H1 (cell line): ENCODE measurements around the gene HELZ2. TPM values are rescaled to one million over a fixed set of nuclear protein-coding genes. Genes with fewer than 3 reads are reported as not detected.

Experiments used
- CTCF ChIA-PET: fragments of 300-600 bp; sonication (Branson Sonifier 250); formaldehyde crosslinking; loops from one replicate; lab custom pipeline; 2021; ENCODE audit not compliant: partially characterized antibody; lab: Charles Lee
- POLR2A ChIA-PET: fragments of 300-600 bp; sonication (Branson Sonifier 250); formaldehyde crosslinking; loops from one replicate; lab custom pipeline; 2021; ENCODE audit warnings: inconsistent platforms; ENCODE audit not compliant: partially characterized antibody; lab: Charles Lee
- DNase-seq, 2 experiments: peaks; one replicate each; pipeline versions ENCODE4 v3.0.0 to v3.0.0-alpha.2; 2010 to 2022; ENCODE audit warnings: low spot score in 2 of 2, low read depth in 1 of 2, mixed read lengths in 1 of 2
- FAIRE-seq: peaks from 2 replicates; lab custom pipeline; 2011; peaks lifted over from hg19 to GRCh38; lab: Jason Lieb, UNC
- H2AFZ ChIP-seq: 2 replicates; pipeline ENCODE4 v1.8.1; 2012; ENCODE audit warnings: low read length, inconsistent platforms
- H2AK5ac ChIP-seq: 2 replicates; pipeline ENCODE4 v1.6.1; 2013; ENCODE audit warnings: low read depth, low read length
- H2BK120ac ChIP-seq: replicated peaks from 2 replicates; pipeline ENCODE3; 2013; ENCODE audit warnings: low read depth, low read length, inconsistent platforms
- H2BK12ac ChIP-seq: 2 replicates; pipeline ENCODE4 v1.6.1; 2013; ENCODE audit warnings: low read depth, low read length
- H2BK15ac ChIP-seq: 2 replicates; pipeline ENCODE4 v1.6.1; 2013; ENCODE audit warnings: low read length
- H2BK20ac ChIP-seq: 2 replicates; pipeline ENCODE4 v1.6.1; 2013; ENCODE audit warnings: low read length
- H2BK5ac ChIP-seq: 2 replicates; pipeline ENCODE4 v1.6.1; 2013; ENCODE audit warnings: low read depth, low read length
- H3K14ac ChIP-seq: 2 replicates; pipeline ENCODE4 v1.6.1; 2013; ENCODE audit warnings: inconsistent platforms; ENCODE audit not compliant: insufficient read length
- H3K18ac ChIP-seq: 2 replicates; pipeline ENCODE4 v1.6.1; 2013; ENCODE audit warnings: low read length; ENCODE audit errors: extremely low read depth
- H3K23ac ChIP-seq: 2 replicates; pipeline ENCODE4 v1.6.1; 2013; ENCODE audit warnings: inconsistent platforms; ENCODE audit not compliant: insufficient read length
- H3K23me2 ChIP-seq: 2 replicates; pipeline ENCODE4 v1.6.1; 2013; ENCODE audit warnings: low read depth, low read length
- H3K27ac ChIP-seq: 2 replicates; pipeline ENCODE4 v1.6.1; 2011; ENCODE audit warnings: low read depth, low read length, inconsistent platforms
- H3K27me3 ChIP-seq, 4 experiments: replicated peaks in 1 of 4; 1 replicate in 1 of 4; 2 replicates in 3 of 4; pipeline versions ENCODE4 v1.6.1 to v1.8.1; 2011 to 2013; ENCODE audit warnings: low read length in 3 of 4, mild to moderate bottlenecking in 3 of 4, inconsistent platforms in 2 of 4, mixed read lengths in 2 of 4, moderate library complexity in 1 of 4; ENCODE audit not compliant: control insufficient read depth in 3 of 4, insufficient read depth in 3 of 4; ENCODE audit errors: extremely low read depth in 1 of 4
- H3K36me3 ChIP-seq, 4 experiments: 2 replicates each; pipeline versions ENCODE4 v1.6.1 to v1.8.1; 2011 to 2013; ENCODE audit warnings: mild to moderate bottlenecking in 4 of 4, low read length in 3 of 4, moderate library complexity in 2 of 4, control low read depth in 1 of 4, inconsistent platforms in 1 of 4; ENCODE audit not compliant: insufficient read depth in 4 of 4, control insufficient read depth in 2 of 4
- H3K4ac ChIP-seq: replicated peaks from 2 replicates; pipeline ENCODE3; 2013; ENCODE audit warnings: low read length, low read depth, mixed read lengths, inconsistent platforms; ENCODE audit not compliant: insufficient read length
- H3K4me1 ChIP-seq, 4 experiments: replicated peaks in 1 of 4; 1 replicate in 1 of 4; 2 replicates in 3 of 4; pipeline versions ENCODE4 v1.6.1 to v1.8.1; 2011 to 2013; ENCODE audit warnings: low read length in 3 of 4, inconsistent platforms in 2 of 4, mixed read lengths in 1 of 4; ENCODE audit not compliant: insufficient read depth in 4 of 4, control insufficient read depth in 3 of 4
- H3K4me2 ChIP-seq, 2 experiments: 2 replicates each; pipeline versions ENCODE4 v1.6.1 to v1.8.1; 2011 to 2013; ENCODE audit warnings: low read depth in 2 of 2, low read length in 2 of 2, control low read depth in 1 of 2, inconsistent platforms in 1 of 2, mild to moderate bottlenecking in 1 of 2; ENCODE audit not compliant: insufficient read depth in 1 of 2
- H3K4me3 ChIP-seq, 4 experiments: fragments of 200-600, 300-600 bp in 1 of 4; sonication (generic), shearing (Covaris generic), sonication (Bioruptor Twin) in 1 of 4; 2 replicates each; pipeline versions ENCODE4 v1.5.1 to v1.8.1; 2011 to 2016; ENCODE audit warnings: low read length in 4 of 4, low read depth in 3 of 4, control low read depth in 2 of 4, inconsistent platforms in 2 of 4, mild to moderate bottlenecking in 2 of 4, mixed read lengths in 1 of 4, moderate library complexity in 1 of 4; ENCODE audit not compliant: insufficient read depth in 2 of 4; ENCODE audit errors: extremely low read depth in 1 of 4
- H3K56ac ChIP-seq: replicated peaks from 2 replicates; pipeline ENCODE3; 2013; ENCODE audit warnings: low read depth, mild to moderate bottlenecking, mixed read lengths, low read length, inconsistent platforms; ENCODE audit not compliant: insufficient read length
- H3K79me1 ChIP-seq: 2 replicates; pipeline ENCODE4 v1.6.1; 2013; ENCODE audit warnings: low read depth, low read length, control low read depth
- H3K79me2 ChIP-seq, 2 experiments: 2 replicates each; pipeline versions ENCODE4 v1.6.1 to v1.8.1; 2012 to 2013; ENCODE audit warnings: low read length in 2 of 2, mild to moderate bottlenecking in 2 of 2, inconsistent platforms in 1 of 2; ENCODE audit not compliant: insufficient read depth in 2 of 2, control insufficient read depth in 1 of 2
- H3K9ac ChIP-seq, 4 experiments: replicated peaks in 1 of 4; 1 replicate in 1 of 4; 2 replicates in 3 of 4; pipeline versions ENCODE4 v1.6.1 to v1.8.1; 2011 to 2013; ENCODE audit warnings: low read depth in 3 of 4, low read length in 3 of 4, control low read depth in 2 of 4, mild to moderate bottlenecking in 2 of 4, moderate library complexity in 2 of 4, inconsistent platforms in 1 of 4; ENCODE audit errors: extremely low read depth in 1 of 4
- H3K9me3 ChIP-seq, 2 experiments: 2 replicates each; pipeline versions ENCODE4 v1.6.1 to v1.8.1; 2012 to 2013; ENCODE audit warnings: mild to moderate bottlenecking in 2 of 2, moderate library complexity in 2 of 2, control low read depth in 1 of 2, inconsistent platforms in 1 of 2, low read depth in 1 of 2, low read length in 1 of 2, mixed read lengths in 1 of 2; ENCODE audit not compliant: insufficient read depth in 2 of 2
- H4K20me1 ChIP-seq, 2 experiments: replicated peaks in 1 of 2; 2 replicates each; pipeline versions ENCODE3 to v1.8.1; 2011 to 2013; ENCODE audit warnings: inconsistent platforms in 2 of 2, low read length in 2 of 2, mild to moderate bottlenecking in 1 of 2; ENCODE audit not compliant: insufficient read depth in 2 of 2, control insufficient read depth in 1 of 2
- H4K5ac ChIP-seq: 2 replicates; pipeline ENCODE4 v1.6.1; 2013; ENCODE audit warnings: low read length, low read depth, mixed read lengths, inconsistent platforms; ENCODE audit not compliant: insufficient read length
- H4K8ac ChIP-seq: 2 replicates; pipeline ENCODE4 v1.8.0; 2013; ENCODE audit warnings: mild to moderate bottlenecking, moderate library complexity, low read length, inconsistent platforms; ENCODE audit not compliant: insufficient read depth; ENCODE audit errors: extremely low read depth
- H4K91ac ChIP-seq: replicated peaks from 2 replicates; pipeline ENCODE3; 2013; ENCODE audit warnings: low read length, mixed read lengths, inconsistent platforms; ENCODE audit not compliant: insufficient read length
- CBX5 ChIP-seq: fragments of 300-800, 300-1000 bp; sonication (generic); IDR thresholded peaks from 2 replicates; pipeline ENCODE4 v1.7.1; 2016; ENCODE audit warnings: antibody characterized with exemption, low read length, low read depth
- CHD1 ChIP-seq: IDR thresholded peaks from 2 replicates; pipeline ENCODE4 v1.6.1; 2012; ENCODE audit warnings: low read depth, low read length, improper control_type of control experiment
- GABPA ChIP-seq: IDR thresholded peaks from 2 replicates; pipeline ENCODE4 v1.6.1; 2011; ENCODE audit warnings: mild to moderate bottlenecking, low read length, moderate library complexity, borderline replicate concordance; ENCODE audit not compliant: insufficient read depth
- JUN ChIP-seq: IDR thresholded peaks from 2 replicates; pipeline ENCODE4 v1.6.1; 2011; ENCODE audit warnings: low read depth, mild to moderate bottlenecking, improper control_type of control experiment, low read length
- NRF1 ChIP-seq: IDR thresholded peaks from 2 replicates; pipeline ENCODE4 v1.6.1; 2011; ENCODE audit warnings: mild to moderate bottlenecking, low read depth, low read length, improper control_type of control experiment
- RAD21 ChIP-seq, 2 experiments: IDR thresholded peaks in 1 of 2; conservative IDR thresholded peaks in 1 of 2; 2 replicates each; pipeline ENCODE4 v1.6.1; 2011; ENCODE audit warnings: low read depth in 2 of 2, low read length in 2 of 2, improper control_type of control experiment in 1 of 2, inconsistent platforms in 1 of 2, mild to moderate bottlenecking in 1 of 2, moderate library complexity in 1 of 2
- RNF2 ChIP-seq: fragments of 200-900, 300-1000 bp; sonication (generic); IDR thresholded peaks from 2 replicates; pipeline ENCODE4 v1.7.1; 2016; ENCODE audit warnings: borderline replicate concordance, low read depth, mild to moderate bottlenecking, antibody characterized with exemption, low read length; ENCODE audit not compliant: poor library complexity, severe bottlenecking; ENCODE audit errors: missing control alignments
- WGBS, 2 experiments: shearing (Covaris generic) in 1 of 2; methylation state at CpG; one replicate each; pipeline versions ENCODE4 v1.1.6 to v1.1.7; 2013 to 2015; ENCODE audit warnings: low lambda C conversion rate in 2 of 2, mixed read lengths in 2 of 2, inconsistent platforms in 1 of 2, low coverage in 1 of 2, missing lambda C conversion rate in 1 of 2; ENCODE audit not compliant: insufficient replicate concordance in 2 of 2, insufficient coverage in 1 of 2, insufficient read length in 1 of 2; ENCODE audit errors: extremely low coverage in 1 of 2, missing lambda C conversion rate in 1 of 2; 5-methylcytosine and 5-hydroxymethylcytosine counted together
- polyA plus RNA-seq, 7 experiments: library from polyadenylated mRNA; depleted of rRNA in 3 of 7; stranded (reverse) in 5 of 7; unstranded in 2 of 7; fragments of >200 nt in 5 of 7; fragments of 200-250 nt in 2 of 7; gene quantifications; 1 replicate in 5 of 7; 2 replicates in 1 of 7; 4 replicates in 1 of 7; pipeline versions ENCODE4 v1.2.1 to v1.2.3, GENCODE V29; 2011 to 2013; ENCODE audit warnings: missing spikeins in 2 of 7, mixed read lengths in 2 of 7
- total RNA-seq: library from RNA; stranded (reverse); fragmentation: NEBNext Ultra II Directional; extraction: Animal tissue kit (Norgen Biotek cat#: 25700); gene quantifications from 2 replicates; pipeline ENCODE4 v1.2.1, GENCODE V29; 2021

The HELZ2 gene
- total and polyA plus RNA-seq, 2 of the 8 experiments (the other 6 are each of a cell fraction or from before 2014, with no cell fraction given) = 7.9 to 17.5 TPM

- Histone ChIP-seq H2BK5ac (peak within 1 kb of the TSS; percentile 78; the same call in 1 of the 2 replicates), H3K27ac (no peak within 1 kb of the TSS), H3K9me3 (no peaks in the 10 kb centered on the region), H2BK20ac (peak within 1 kb of the TSS; percentile 86; the same call in 1 of the 2 replicates), H3K36me3 (no peaks in the 10 kb centered on the region), H3K14ac (no peak within 1 kb of the TSS), H3K79me2 (no peaks in the 10 kb centered on the region), H2BK15ac (peak within 1 kb of the TSS; percentile 72; the same call in 1 of the 2 replicates), H2AK5ac (no peak within 1 kb of the TSS; the same call in 1 of the 2 replicates), H3K23me2 (no peaks in the 10 kb centered on the region; the same call in 1 of the 2 replicates), H4K20me1 (no peaks in the 10 kb centered on the region), H3K4me1 (peaks cover 0 to 29% (median 12%) of the 10 kb centered on the region in 4 experiments; a peak in 6 of 7 replicates), H2BK120ac (no peak within 1 kb of the TSS), H3K56ac (no peak within 1 kb of the TSS), H4K8ac (peak within 1 kb of the TSS; percentile 25), H3K4me2 (peak within 1 kb of the TSS in 1 of 2 experiments; percentile 42; a peak in 2 of 4 replicates), H3K79me1 (no peaks in the 10 kb centered on the region), H3K27me3 (no peaks in the 10 kb centered on the region), H2BK12ac (peak within 1 kb of the TSS; percentile 80; the same call in 1 of the 2 replicates), H3K18ac (peak within 1 kb of the TSS; percentile 71; the same call in 1 of the 2 replicates), H4K91ac (peak within 1 kb of the TSS; percentile 40), H3K9ac (no peak within 1 kb of the TSS), H3K4me3 (no peak within 1 kb of the TSS), H3K4ac (peak within 1 kb of the TSS; percentile 74), H4K5ac (no peak within 1 kb of the TSS), H2AFZ (no peak within 1 kb of the TSS), H3K23ac (no peak within 1 kb of the TSS)
- no peak for FAIRE-seq
- DNase-seq = no peak
- POLR2A ChIA-PET = interaction anchor here (1.0 to 2.3 kb wide), 2 partner anchors 13 to 27 kb away, joined by 3 to 10 read pairs; partner anchors contain the start of gene PPDPF
- CTCF ChIA-PET = interaction anchor here (1.0 to 1.4 kb wide), 3 partner anchors 10 to 106 kb away, joined by 3 to 7 read pairs (median 3); partner anchors contain the start of gene PTK6
- WGBS, 2 experiments = 82% methylated on average over 27 of the region's 35 CpGs; no CpG with 5 or more reads in 1 of the 2 experiments
- TF ChIP-seq CHD1 = no peak
- no peak for TF ChIP-seq RNF2
- no peak for TF ChIP-seq JUN
- TF ChIP-seq CBX5 = no peak
- no peak for TF ChIP-seq NRF1
- no peak for TF ChIP-seq GABPA
- no peak for TF ChIP-seq RAD21 (IDR thresholded peaks at IDR 0.05 in 1 of 2, conservative IDR thresholded peaks at IDR 0.05 in 1 of 2; ENCODE audit: low read depth in 2 of 2, low read length in 2 of 2)
These were observed 26.1 kb downstream of the HELZ2 start, which contains the start of gene SRMS for GRCh38 chr20:63547725-63548480. TSS of gene SRMS (minus strand) at chr20:63547749. CDS start at chr20:63547463, 286 bp downstream.
